ENCODE measurements around the gene ZNF687.
A peak's percentile ranks its signal among the peaks of the same experiment; 100 is the strongest.

Gene ZNF687

GRCh38 chr1:151324390-151324930 is 42.4 kb downstream of the ZNF687 start:
- TF ChIP-seq ZFX (IDR thresholded peaks at IDR 0.05), result no peak
- no peak for TF ChIP-seq CTCF (conservative IDR thresholded peaks at IDR 0.05)

GRCh38 chr1:151325231-151325630 is 43.1 kb downstream of the ZNF687 start:
- H3K27ac ChIP-seq, result no peak overlapping the region
- TF ChIP-seq ZFX (IDR thresholded peaks at IDR 0.05), result no peak
- TF ChIP-seq CTCF (conservative IDR thresholded peaks at IDR 0.05), result no peak

More at GRCh38 chr1:151324390-151324930, 42.4 kb downstream of the ZNF687 start:
- H3K27ac ChIP-seq, result no peak overlapping the region

- TF ChIP-seq ZFX (IDR thresholded peaks at IDR 0.05) (no peak), CTCF (conservative IDR thresholded peaks at IDR 0.05) (no peak)
- no peak overlapping the region for H3K27ac ChIP-seq
Observed at GRCh38 chr1:151325646-151326429, 43.7 kb downstream of the ZNF687 start.

- TF ChIP-seq CTCF (conservative IDR thresholded peaks at IDR 0.05), result no peak
- TF ChIP-seq ZFX (IDR thresholded peaks at IDR 0.05), result no peak
- peak overlapping the region; percentile 96 for H3K27ac ChIP-seq
Observed at GRCh38 chr1:151326619-151327222, 44.6 kb downstream of the ZNF687 start.

GRCh38 chr1:151327223-151327902 is 45.3 kb downstream of the ZNF687 start, which contains the start of gene PI4KB:
Gene PI4KB (minus strand): TSS chr1:151327416. CDS start chr1:151316481, 10,935 bp downstream.
- H3K27ac ChIP-seq, result peak within 1 kb of the TSS; percentile 96
- TF ChIP-seq ZFX (IDR thresholded peaks at IDR 0.05) (peak; percentile 91), CTCF (conservative IDR thresholded peaks at IDR 0.05) (no peak)

- TF ChIP-seq ZFX (IDR thresholded peaks at IDR 0.05) (peak; percentile 9; the same call in 1 of the 2 replicates), CTCF (conservative IDR thresholded peaks at IDR 0.05) (no peak)
- H3K27ac ChIP-seq, result peak overlapping the region; percentile 96
Observed at GRCh38 chr1:151327903-151328674, 46.0 kb downstream of the ZNF687 start.

Measured in C4-2B (cell line).